ENCODE results near the gene ZDHHC19.

DNA sequence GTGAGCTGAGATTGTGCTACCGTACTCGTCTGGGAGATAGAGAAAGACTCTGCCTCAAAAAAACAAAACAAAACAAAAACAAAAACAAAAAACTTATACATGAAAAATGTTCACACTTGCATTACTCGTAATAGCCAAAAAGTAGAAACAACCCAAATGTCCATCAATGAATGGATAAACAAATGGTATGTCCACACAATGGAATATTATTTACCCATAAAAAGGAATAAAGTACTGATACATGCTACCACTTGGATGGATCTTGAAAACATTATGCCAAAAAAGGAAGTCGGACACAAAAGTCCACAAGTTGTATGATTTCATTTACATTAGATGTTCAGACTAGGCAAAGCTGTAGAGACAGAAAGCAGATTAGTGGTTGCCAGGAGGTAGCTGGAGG is 49.6 kb upstream of the ZDHHC19 start:
- no peak for TF ChIP-seq EZH2 (IDR thresholded peaks at IDR 0.05; ENCODE audit: borderline replicate concordance, insufficient read depth, low read length, poor library complexity, severe bottlenecking)
- TF ChIP-seq, protein P1, sequence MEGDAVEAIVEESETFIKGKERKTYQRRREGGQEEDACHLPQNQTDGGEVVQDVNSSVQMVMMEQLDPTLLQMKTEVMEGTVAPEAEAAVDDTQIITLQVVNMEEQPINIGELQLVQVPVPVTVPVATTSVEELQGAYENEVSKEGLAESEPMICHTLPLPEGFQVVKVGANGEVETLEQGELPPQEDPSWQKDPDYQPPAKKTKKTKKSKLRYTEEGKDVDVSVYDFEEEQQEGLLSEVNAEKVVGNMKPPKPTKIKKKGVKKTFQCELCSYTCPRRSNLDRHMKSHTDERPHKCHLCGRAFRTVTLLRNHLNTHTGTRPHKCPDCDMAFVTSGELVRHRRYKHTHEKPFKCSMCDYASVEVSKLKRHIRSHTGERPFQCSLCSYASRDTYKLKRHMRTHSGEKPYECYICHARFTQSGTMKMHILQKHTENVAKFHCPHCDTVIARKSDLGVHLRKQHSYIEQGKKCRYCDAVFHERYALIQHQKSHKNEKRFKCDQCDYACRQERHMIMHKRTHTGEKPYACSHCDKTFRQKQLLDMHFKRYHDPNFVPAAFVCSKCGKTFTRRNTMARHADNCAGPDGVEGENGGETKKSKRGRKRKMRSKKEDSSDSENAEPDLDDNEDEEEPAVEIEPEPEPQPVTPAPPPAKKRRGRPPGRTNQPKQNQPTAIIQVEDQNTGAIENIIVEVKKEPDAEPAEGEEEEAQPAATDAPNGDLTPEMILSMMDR (IDR thresholded peaks at IDR 0.05; ENCODE audit: poor library complexity, severe bottlenecking), result no peak
- no peak for TF ChIP-seq POLR2AphosphoS5 (IDR thresholded peaks at IDR 0.05)
- no peak for TF ChIP-seq MXI1 (conservative IDR thresholded peaks at IDR 0.05; ENCODE audit: poor library complexity, severe bottlenecking)
- TF ChIP-seq, protein P2, sequence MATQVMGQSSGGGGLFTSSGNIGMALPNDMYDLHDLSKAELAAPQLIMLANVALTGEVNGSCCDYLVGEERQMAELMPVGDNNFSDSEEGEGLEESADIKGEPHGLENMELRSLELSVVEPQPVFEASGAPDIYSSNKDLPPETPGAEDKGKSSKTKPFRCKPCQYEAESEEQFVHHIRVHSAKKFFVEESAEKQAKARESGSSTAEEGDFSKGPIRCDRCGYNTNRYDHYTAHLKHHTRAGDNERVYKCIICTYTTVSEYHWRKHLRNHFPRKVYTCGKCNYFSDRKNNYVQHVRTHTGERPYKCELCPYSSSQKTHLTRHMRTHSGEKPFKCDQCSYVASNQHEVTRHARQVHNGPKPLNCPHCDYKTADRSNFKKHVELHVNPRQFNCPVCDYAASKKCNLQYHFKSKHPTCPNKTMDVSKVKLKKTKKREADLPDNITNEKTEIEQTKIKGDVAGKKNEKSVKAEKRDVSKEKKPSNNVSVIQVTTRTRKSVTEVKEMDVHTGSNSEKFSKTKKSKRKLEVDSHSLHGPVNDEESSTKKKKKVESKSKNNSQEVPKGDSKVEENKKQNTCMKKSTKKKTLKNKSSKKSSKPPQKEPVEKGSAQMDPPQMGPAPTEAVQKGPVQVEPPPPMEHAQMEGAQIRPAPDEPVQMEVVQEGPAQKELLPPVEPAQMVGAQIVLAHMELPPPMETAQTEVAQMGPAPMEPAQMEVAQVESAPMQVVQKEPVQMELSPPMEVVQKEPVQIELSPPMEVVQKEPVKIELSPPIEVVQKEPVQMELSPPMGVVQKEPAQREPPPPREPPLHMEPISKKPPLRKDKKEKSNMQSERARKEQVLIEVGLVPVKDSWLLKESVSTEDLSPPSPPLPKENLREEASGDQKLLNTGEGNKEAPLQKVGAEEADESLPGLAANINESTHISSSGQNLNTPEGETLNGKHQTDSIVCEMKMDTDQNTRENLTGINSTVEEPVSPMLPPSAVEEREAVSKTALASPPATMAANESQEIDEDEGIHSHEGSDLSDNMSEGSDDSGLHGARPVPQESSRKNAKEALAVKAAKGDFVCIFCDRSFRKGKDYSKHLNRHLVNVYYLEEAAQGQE (IDR thresholded peaks at IDR 0.05; ENCODE audit: borderline replicate concordance), result no peak
- TF ChIP-seq TAF1 (IDR thresholded peaks at IDR 0.05; ENCODE audit: low read depth), result no peak
- TF ChIP-seq EP300 (conservative IDR thresholded peaks at IDR 0.05; ENCODE audit: poor library complexity, severe bottlenecking), result no peak
